ENCODE data around the gene TRIM31. TPM values are rescaled to one million over a fixed set of nuclear protein-coding genes. Genes with fewer than 3 reads are reported as not detected.

Gene TRIM31
- total and polyA plus RNA-seq, 10 of the 15 experiments (the other 5 are each of a cell fraction or from before 2014, with no cell fraction given), result 0.09 to 20.5 (median 0.31) TPM; not detected in 3

DNA sequence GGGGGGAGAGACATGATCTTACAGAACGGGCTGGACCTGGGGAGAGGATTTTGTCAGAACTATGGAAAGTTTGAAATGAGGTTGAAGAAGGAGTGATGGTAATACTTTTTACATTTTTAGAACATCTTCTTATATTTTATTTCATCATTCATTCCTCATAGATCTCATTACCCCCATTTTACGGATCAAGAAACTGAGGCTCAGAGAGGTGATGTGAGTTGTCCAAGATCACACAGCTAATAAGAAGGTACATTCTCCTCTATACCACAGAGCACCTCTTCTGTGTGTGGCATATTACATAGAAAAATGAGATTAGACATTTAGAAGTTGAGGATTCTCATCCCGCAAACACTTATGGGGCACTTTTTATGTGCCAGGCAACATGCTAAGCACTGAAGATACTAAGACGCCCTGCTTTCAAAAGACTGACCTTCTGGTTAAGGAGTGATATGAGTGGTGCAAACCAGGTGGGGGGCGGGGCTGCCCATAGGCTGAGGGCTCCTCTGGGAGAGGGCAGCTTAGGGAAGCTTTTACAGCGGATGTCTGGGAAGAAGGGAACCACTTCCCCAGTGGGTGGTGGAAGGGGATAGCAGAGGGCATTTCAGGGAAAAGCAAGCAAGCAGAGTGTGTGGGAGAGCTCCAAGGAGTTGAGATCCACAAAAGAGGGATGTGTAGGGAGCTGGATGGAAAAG lies 19.9 kb downstream of the TRIM31 start:
- intact Hi-C loops (cut with micrococcal nuclease; ENCODE audit: unreplicated experiment) (no loop called here), in situ Hi-C loops (cut with MboI) (no loop called here)
- no peak overlapping the region for H3K4me2 ChIP-seq (ENCODE audit: control insufficient read depth, insufficient read depth)
- H4K20me1 ChIP-seq (ENCODE audit: control insufficient read depth, insufficient read depth), result no peaks in the 10 kb centered on the region
- H3K27ac ChIP-seq (ENCODE audit: control insufficient read depth, insufficient read depth), result no peak overlapping the region
- H3K9me3 ChIP-seq (replicated peaks; ENCODE audit: control insufficient read depth, insufficient read depth, low read length), result no peaks in the 10 kb centered on the region
- RAD21 ChIA-PET (ENCODE audit: unreplicated experiment), result no interaction called here
- H3K27me3 ChIP-seq (replicated peaks in 1 of 2; ENCODE audit: control insufficient read depth in 2 of 2, insufficient read depth in 2 of 2, low read length in 1 of 2), result peaks cover 3 to 4% of the 10 kb centered on the region in 2 experiments; a peak in 2 of 4 replicates
- POLR2A ChIA-PET, result interaction anchor here (0.7 kb wide), 1 partner anchor 187 kb away, joined by 4 read pairs; no protein-coding TSS in a partner anchor
- FAIRE-seq (no peak), ATAC-seq (no peak), DNase-seq (ENCODE audit: low read depth, low spot score) (no peak)
- H2AFZ ChIP-seq (ENCODE audit: control insufficient read depth, low read depth, low read length), result no peak overlapping the region
- no peak overlapping the region for H3K9ac ChIP-seq (ENCODE audit: control insufficient read depth, insufficient read depth, low read length)
- TF ChIP-seq, protein P1, sequence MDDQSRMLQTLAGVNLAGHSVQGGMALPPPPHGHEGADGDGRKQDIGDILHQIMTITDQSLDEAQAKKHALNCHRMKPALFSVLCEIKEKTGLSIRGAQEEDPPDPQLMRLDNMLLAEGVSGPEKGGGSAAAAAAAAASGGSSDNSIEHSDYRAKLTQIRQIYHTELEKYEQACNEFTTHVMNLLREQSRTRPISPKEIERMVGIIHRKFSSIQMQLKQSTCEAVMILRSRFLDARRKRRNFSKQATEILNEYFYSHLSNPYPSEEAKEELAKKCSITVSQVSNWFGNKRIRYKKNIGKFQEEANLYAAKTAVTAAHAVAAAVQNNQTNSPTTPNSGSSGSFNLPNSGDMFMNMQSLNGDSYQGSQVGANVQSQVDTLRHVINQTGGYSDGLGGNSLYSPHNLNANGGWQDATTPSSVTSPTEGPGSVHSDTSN (IDR thresholded peaks at IDR 0.05; ENCODE audit: insufficient replicate concordance, low read depth, low read length), result no peak
- no peak for TF ChIP-seq MYB (IDR thresholded peaks at IDR 0.05; ENCODE audit: borderline replicate concordance, low read depth, low read length)
- TF ChIP-seq, protein P2, sequence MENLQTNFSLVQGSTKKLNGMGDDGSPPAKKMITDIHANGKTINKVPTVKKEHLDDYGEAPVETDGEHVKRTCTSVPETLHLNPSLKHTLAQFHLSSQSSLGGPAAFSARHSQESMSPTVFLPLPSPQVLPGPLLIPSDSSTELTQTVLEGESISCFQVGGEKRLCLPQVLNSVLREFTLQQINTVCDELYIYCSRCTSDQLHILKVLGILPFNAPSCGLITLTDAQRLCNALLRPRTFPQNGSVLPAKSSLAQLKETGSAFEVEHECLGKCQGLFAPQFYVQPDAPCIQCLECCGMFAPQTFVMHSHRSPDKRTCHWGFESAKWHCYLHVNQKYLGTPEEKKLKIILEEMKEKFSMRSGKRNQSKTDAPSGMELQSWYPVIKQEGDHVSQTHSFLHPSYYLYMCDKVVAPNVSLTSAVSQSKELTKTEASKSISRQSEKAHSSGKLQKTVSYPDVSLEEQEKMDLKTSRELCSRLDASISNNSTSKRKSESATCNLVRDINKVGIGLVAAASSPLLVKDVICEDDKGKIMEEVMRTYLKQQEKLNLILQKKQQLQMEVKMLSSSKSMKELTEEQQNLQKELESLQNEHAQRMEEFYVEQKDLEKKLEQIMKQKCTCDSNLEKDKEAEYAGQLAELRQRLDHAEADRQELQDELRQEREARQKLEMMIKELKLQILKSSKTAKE (IDR thresholded peaks at IDR 0.05; ENCODE audit: low read depth, poor library complexity, severe bottlenecking), result no peak
- no peak for TF ChIP-seq JUND (IDR thresholded peaks at IDR 0.05; ENCODE audit: low read depth, low read length)
- no peak for TF ChIP-seq CEBPB (IDR thresholded peaks at IDR 0.05; ENCODE audit: borderline replicate concordance in 1 of 2, low read depth in 2 of 2, low read length in 2 of 2)
- TF ChIP-seq YBX1 (IDR thresholded peaks at IDR 0.05), result no peak
- TF ChIP-seq ATF7 (IDR thresholded peaks at IDR 0.05; ENCODE audit: low read depth), result no peak
- 46% methylated on average over 6 of the region's 6 CpGs for WGBS (ENCODE audit: insufficient coverage, insufficient replicate concordance, low lambda C conversion rate, missing lambda C conversion rate)
- H3K4me3 ChIP-seq, result no peak overlapping the region
- no TSS peak for BruUV-seq (replicated peaks)
- SMC1A ChIA-PET (ENCODE audit: uncharacterized antibody, unreplicated experiment), result interaction anchor here (2.0 to 3.8 kb wide), 2 partner anchors 11 to 40 kb away, joined by 11 to 13 read pairs; no protein-coding TSS in a partner anchor
- no peaks in the 10 kb centered on the region for H3K36me3 ChIP-seq (ENCODE audit: control insufficient read depth in 2 of 2, insufficient read depth in 2 of 2, low read length in 1 of 2)
- H3K4me1 ChIP-seq (ENCODE audit: control insufficient read depth, insufficient read depth, low read length), result no peaks in the 10 kb centered on the region
- H3K79me2 ChIP-seq (ENCODE audit: control insufficient read depth, insufficient read depth, low read length), result no peaks in the 10 kb centered on the region
- CTCF ChIA-PET, result interaction anchor here (0.7 to 2.1 kb wide), 3 partner anchors 9 to 38 kb away, joined by 3 to 16 read pairs (median 7); no protein-coding TSS in a partner anchor

All from GM12878 (cell line).